Mesothelial cell of epicardium (in vitro differentiated cells): ENCODE results near the gene TMEM163. TPM values are rescaled to one million over a fixed set of nuclear protein-coding genes. Genes with fewer than 3 reads are reported as not detected.
A peak's percentile ranks its signal among the peaks of the same experiment; 100 is the strongest.
"Not testable (repeated sequence)": the region's sequence is repeated elsewhere in the genome, so short reads cannot be mapped to it uniquely, and the experiment has no call there.

Experiments used
- DNase-seq, 2 experiments: peaks; one replicate each; pipeline ENCODE4 v3.0.0; 2021; ENCODE audit warnings: low spot score in 2 of 2; ENCODE audit not compliant: unreplicated experiment in 2 of 2
- H3K27ac Mint-ChIP-seq: 2 replicates; pipeline ENCODE4 v1.8.0; 2021; ENCODE audit warnings: mixed read lengths
- H3K27me3 Mint-ChIP-seq: 2 replicates; pipeline ENCODE4 v1.8.0; 2021; ENCODE audit warnings: low read depth, mixed read lengths
- H3K36me3 Mint-ChIP-seq: 2 replicates; pipeline ENCODE4 v1.8.0; 2021; ENCODE audit warnings: mixed read lengths
- H3K4me1 Mint-ChIP-seq: 2 replicates; pipeline ENCODE4 v1.8.0; 2021; ENCODE audit warnings: mixed read lengths
- H3K4me3 Mint-ChIP-seq: 2 replicates; pipeline ENCODE4 v1.8.0; 2021; ENCODE audit warnings: mild to moderate bottlenecking, moderate library complexity, mixed read lengths
- H3K9me3 Mint-ChIP-seq: 2 replicates; pipeline ENCODE4 v1.8.0; 2021; ENCODE audit warnings: mixed read lengths
- total RNA-seq: library from RNA; stranded (reverse); gene quantifications from 3 replicates; pipeline ENCODE4 v1.2.1, GENCODE V29; 2021
- TF ChIP-seq, protein P1 (sequence below): fragments of 200-600 bp; sonication (generic); IDR thresholded peaks from one replicate; pipeline ENCODE4 v1.5.0; 2021; ENCODE audit warnings: antibody characterized with exemption; ENCODE audit not compliant: unreplicated experiment

Gene TMEM163
- total RNA-seq, 1 donor from 2014 or later: 0.47 TPM

DNA sequence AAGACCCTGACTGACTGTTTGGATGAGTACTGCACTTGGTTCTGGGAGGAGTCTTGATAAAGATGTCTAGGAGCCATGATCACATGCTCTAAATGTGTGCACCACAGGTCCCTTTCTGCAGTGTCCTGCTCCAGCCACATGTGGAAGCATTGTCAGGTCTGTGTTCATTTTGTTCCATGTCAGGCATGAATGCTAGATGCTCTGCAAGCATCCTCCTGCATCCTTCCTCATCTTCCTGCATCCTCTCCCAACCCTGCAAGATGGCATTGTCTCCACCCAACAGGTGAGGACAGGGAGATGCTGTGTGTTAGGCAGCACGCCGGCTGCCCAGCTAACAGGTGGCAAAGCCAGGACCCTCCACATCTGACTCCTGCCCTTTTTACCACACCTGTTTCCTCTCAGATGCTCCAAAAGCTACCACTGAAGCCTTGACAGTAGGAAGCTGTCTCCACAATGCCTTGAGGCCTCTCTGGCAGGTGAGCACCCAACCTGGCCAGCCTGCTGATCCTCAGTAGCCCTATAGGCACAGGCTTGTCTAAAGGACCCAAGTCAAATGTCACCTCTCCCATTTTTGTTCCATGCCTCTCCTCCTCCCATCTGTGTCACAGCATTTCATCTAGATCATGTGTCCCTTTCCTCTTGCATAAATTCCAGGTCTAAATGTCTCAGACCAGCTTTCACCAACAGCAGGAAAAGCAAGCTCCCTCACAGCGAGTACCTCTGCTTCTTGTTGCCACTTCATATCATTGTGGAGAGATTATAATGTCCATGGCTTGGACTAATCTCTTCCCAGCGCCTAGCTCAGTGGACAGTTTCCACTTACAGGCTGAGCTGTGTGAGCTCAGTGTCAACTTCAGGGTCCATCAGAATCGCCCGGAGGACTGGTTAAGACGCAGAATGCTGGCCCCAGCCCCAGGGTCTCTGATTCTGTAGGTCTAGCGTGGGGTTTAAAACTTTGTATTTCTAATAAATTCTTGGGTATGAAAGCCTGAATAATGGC lies 55.0 kb downstream of the TMEM163 start:
- no peak overlapping the region for H3K27ac Mint-ChIP-seq
- H3K36me3 Mint-ChIP-seq: no peaks in the 10 kb centered on the region
- no peak for DNase-seq
- peaks cover 61% of the 10 kb centered on the region for H3K27me3 Mint-ChIP-seq
- TF ChIP-seq, protein P1, sequence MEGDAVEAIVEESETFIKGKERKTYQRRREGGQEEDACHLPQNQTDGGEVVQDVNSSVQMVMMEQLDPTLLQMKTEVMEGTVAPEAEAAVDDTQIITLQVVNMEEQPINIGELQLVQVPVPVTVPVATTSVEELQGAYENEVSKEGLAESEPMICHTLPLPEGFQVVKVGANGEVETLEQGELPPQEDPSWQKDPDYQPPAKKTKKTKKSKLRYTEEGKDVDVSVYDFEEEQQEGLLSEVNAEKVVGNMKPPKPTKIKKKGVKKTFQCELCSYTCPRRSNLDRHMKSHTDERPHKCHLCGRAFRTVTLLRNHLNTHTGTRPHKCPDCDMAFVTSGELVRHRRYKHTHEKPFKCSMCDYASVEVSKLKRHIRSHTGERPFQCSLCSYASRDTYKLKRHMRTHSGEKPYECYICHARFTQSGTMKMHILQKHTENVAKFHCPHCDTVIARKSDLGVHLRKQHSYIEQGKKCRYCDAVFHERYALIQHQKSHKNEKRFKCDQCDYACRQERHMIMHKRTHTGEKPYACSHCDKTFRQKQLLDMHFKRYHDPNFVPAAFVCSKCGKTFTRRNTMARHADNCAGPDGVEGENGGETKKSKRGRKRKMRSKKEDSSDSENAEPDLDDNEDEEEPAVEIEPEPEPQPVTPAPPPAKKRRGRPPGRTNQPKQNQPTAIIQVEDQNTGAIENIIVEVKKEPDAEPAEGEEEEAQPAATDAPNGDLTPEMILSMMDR: no peak
- H3K9me3 Mint-ChIP-seq: no peaks in the 10 kb centered on the region
- H3K4me1 Mint-ChIP-seq: no peaks in the 10 kb centered on the region
- H3K4me3 Mint-ChIP-seq: no peak overlapping the region

- H3K27me3 Mint-ChIP-seq: peaks cover 53% of the 10 kb centered on the region
- no peak for DNase-seq
Measured at GRCh38 chr2:134662751-134663150, 56.0 kb downstream of the TMEM163 start.

GRCh38 chr2:134660626-134661402 lies 58.0 kb downstream of the TMEM163 start:
- Mint-ChIP-seq H3K36me3 (no peaks in the 10 kb centered on the region), H3K9me3 (peaks cover 5% of the 10 kb centered on the region), H3K27me3 (peaks cover 34% of the 10 kb centered on the region), H3K27ac (no peak overlapping the region), H3K4me3 (no peak overlapping the region), H3K4me1 (no peaks in the 10 kb centered on the region)
- no peak for DNase-seq
- TF ChIP-seq, protein P1: no peak

More at GRCh38 chr2:134662751-134663150, 56.0 kb downstream of the TMEM163 start:
- TF ChIP-seq, protein P1: no peak
- Mint-ChIP-seq H3K4me3 (no peak overlapping the region), H3K4me1 (no peaks in the 10 kb centered on the region), H3K27ac (no peak overlapping the region), H3K36me3 (no peaks in the 10 kb centered on the region), H3K9me3 (no peaks in the 10 kb centered on the region)

- no peak for DNase-seq
Measured at GRCh38 chr2:134659724-134660123, 59.1 kb downstream of the TMEM163 start.

GRCh38 chr2:134657650-134658250 lies 61.0 kb downstream of the TMEM163 start:
- TF ChIP-seq, protein P1: peak; percentile 35
- no peak for DNase-seq
- no peaks in the 10 kb centered on the region for H3K36me3 Mint-ChIP-seq
- peaks cover 5% of the 10 kb centered on the region for H3K9me3 Mint-ChIP-seq
- H3K27ac Mint-ChIP-seq: no peak overlapping the region
- H3K4me3 Mint-ChIP-seq: no peak overlapping the region
- H3K4me1 Mint-ChIP-seq: no peaks in the 10 kb centered on the region
- peaks cover 8% of the 10 kb centered on the region for H3K27me3 Mint-ChIP-seq

More at GRCh38 chr2:134659724-134660123, 59.1 kb downstream of the TMEM163 start:
- TF ChIP-seq, protein P1: no peak
- Mint-ChIP-seq H3K36me3 (no peaks in the 10 kb centered on the region), H3K4me3 (no peak overlapping the region), H3K27ac (no peak overlapping the region), H3K9me3 (peaks cover 5% of the 10 kb centered on the region), H3K4me1 (no peaks in the 10 kb centered on the region), H3K27me3 (peaks cover 24% of the 10 kb centered on the region)

DNA sequence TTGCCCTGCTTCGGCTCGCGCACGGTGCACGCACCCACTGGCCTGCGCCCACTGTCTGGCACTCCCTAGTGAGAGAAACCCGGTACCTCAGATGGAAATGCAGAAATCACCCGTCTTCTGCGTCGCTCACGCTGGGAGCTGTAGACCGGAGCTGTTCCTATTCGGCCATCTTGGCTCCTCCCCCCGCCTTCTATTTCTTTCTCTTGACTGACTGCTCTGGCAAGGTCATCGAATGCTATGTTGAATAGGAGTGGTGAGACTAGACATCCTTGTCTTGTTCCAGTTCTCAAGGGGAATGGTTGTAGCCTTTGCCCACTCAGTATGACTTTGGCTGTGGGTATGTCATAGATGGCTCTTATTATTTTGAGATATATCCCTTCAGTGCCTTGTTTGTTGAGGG lies 62.4 kb downstream of the TMEM163 start:
- H3K4me3 Mint-ChIP-seq, H3K36me3 Mint-ChIP-seq, H3K27ac Mint-ChIP-seq, H3K4me1 Mint-ChIP-seq, DNase-seq, H3K9me3 Mint-ChIP-seq, H3K27me3 Mint-ChIP-seq: not testable (repeated sequence)
